Osteoblast (primary cell): ENCODE measurements around the gene ITPKC. TPM values are rescaled to one million over a fixed set of nuclear protein-coding genes. Genes with fewer than 3 reads are reported as not detected.

Source experiments
- DNase-seq: peaks from one replicate; pipeline ENCODE4 v3.0.0; 2011; ENCODE audit warnings: low spot score, mixed read lengths; ENCODE audit not compliant: insufficient read length; ENCODE audit errors: missing footprints
- H2AFZ ChIP-seq: 2 replicates; pipeline ENCODE4 v1.6.0; 2011; ENCODE audit warnings: mild to moderate bottlenecking, low read length
- H3K27ac ChIP-seq: 2 replicates; pipeline ENCODE4 v1.5.1; 2011; ENCODE audit warnings: mild to moderate bottlenecking, low read depth, low read length, moderate library complexity
- H3K27me3 ChIP-seq: 2 replicates; pipeline ENCODE4 v1.6.0; 2012; ENCODE audit warnings: mild to moderate bottlenecking, control low read depth, inconsistent platforms, low read length, moderate library complexity; ENCODE audit not compliant: insufficient read depth
- H3K36me3 ChIP-seq: 2 replicates; pipeline ENCODE4 v1.5.1; 2011; ENCODE audit warnings: mild to moderate bottlenecking, low read length, control low read depth, moderate library complexity; ENCODE audit not compliant: insufficient read depth
- H3K4me1 ChIP-seq: 2 replicates; pipeline ENCODE4 v1.5.1; 2011; ENCODE audit warnings: mild to moderate bottlenecking, low read length, control low read depth, moderate library complexity; ENCODE audit not compliant: insufficient read depth
- H3K4me2 ChIP-seq: 2 replicates; pipeline ENCODE4 v1.6.0; 2011; ENCODE audit warnings: mild to moderate bottlenecking, low read length; ENCODE audit not compliant: insufficient read depth
- H3K4me3 ChIP-seq: fragments of 200-600 bp; sonication (generic); 3 replicates; pipeline ENCODE4 v1.5.1; 2012; ENCODE audit warnings: mild to moderate bottlenecking, low read length, inconsistent platforms; ENCODE audit not compliant: insufficient read depth
- H3K79me2 ChIP-seq: 2 replicates; pipeline ENCODE4 v1.6.0; 2012; ENCODE audit warnings: mild to moderate bottlenecking, low read length, control low read depth, inconsistent platforms; ENCODE audit not compliant: insufficient read depth
- H3K9me3 ChIP-seq: 2 replicates; pipeline ENCODE4 v1.5.1; 2011; ENCODE audit warnings: low read depth, low read length, control low read depth
- H4K20me1 ChIP-seq: 2 replicates; pipeline ENCODE4 v1.6.0; 2012; ENCODE audit warnings: mild to moderate bottlenecking, low read length, control low read depth; ENCODE audit not compliant: insufficient read depth
- CTCF ChIP-seq: IDR thresholded peaks from 2 replicates; pipeline ENCODE4 v1.5.1; 2011; ENCODE audit warnings: mild to moderate bottlenecking, low read depth, low read length, moderate library complexity; ENCODE audit errors: extremely low read depth
- total RNA-seq: library from RNA; depleted of rRNA; stranded (reverse); fragments of >200 nt; gene quantifications from 2 replicates; pipeline ENCODE4 v1.2.3, GENCODE V29; 2012

The ITPKC gene
- total RNA-seq, 1 donor: 9.8 TPM

DNA sequence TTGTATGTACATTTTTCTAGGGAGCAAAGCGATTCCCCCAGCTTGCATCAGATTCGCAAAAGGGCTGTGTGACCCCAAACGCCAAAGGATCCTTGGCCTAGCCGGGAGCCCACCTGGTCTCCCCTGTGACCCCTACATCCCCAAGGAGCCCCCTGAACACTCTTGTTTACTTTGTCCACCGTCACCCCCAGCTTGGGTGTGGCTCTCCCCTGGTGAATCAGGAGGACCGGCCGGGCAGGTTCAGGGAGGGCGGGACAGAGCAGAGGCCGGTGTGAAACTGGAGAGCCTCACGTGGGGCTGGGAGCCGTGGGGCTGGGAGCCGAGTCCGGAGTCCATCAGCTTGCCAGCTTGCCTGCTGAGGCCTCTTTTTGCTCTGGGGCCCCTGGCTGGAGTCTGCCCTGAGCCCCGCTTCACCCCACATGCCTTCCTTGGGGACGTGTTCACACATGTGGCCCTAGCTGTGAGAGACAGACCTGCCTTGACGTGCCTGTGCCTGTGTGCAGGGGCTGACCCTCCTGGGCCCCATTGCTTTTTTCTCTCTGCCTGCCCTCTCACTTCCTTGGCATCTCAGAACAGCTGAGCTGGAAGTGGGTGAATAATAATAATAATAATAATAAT, 2.0 kb downstream of the ITPKC start:
- Histone ChIP-seq H3K36me3 (peaks cover 3% of the 10 kb centered on the region), H3K27me3 (no peaks in the 10 kb centered on the region), H4K20me1 (peaks cover 10% of the 10 kb centered on the region), H3K79me2 (peaks cover 71% of the 10 kb centered on the region), H3K4me3 (peak overlapping the region; percentile 86), H3K4me2 (peak overlapping the region; percentile 77), H3K9me3 (no peaks in the 10 kb centered on the region), H3K4me1 (peaks cover 53% of the 10 kb centered on the region), H3K27ac (peak overlapping the region; percentile 100), H2AFZ (peak overlapping the region; percentile 69)
- TF ChIP-seq CTCF: no peak
- peak; percentile 92 for DNase-seq

DNA sequence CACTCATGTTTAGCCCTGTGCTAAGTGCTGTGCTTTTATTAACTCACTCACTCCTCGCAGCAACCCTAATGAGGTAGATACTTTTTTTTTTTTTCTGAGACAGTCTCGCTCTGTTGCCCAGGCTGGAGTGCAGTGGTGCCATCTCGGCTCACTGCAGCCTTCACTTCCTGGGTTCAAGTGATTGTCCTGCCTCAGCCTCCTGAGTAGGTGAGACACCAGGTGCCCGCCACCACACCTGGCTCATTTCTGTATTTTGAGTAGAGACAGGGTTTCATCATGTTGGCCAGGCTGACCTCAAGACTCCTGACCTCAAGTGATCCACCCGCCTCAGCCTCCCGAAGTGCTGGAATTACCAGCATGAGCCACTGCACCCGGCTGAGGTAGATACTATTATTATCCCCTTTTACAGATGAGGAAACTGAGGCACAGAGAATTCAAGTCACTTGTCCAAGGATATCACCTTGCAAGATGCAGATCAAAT, 2.5 kb downstream of the ITPKC start:
- Histone ChIP-seq H3K9me3 (no peaks in the 10 kb centered on the region), H3K27ac (peak overlapping the region; percentile 100), H2AFZ (no peak overlapping the region), H3K4me1 (peaks cover 50% of the 10 kb centered on the region), H3K4me3 (peak overlapping the region; percentile 86), H3K79me2 (peaks cover 71% of the 10 kb centered on the region), H4K20me1 (peaks cover 15% of the 10 kb centered on the region), H3K27me3 (no peaks in the 10 kb centered on the region), H3K4me2 (peak overlapping the region; percentile 77), H3K36me3 (peaks cover 9% of the 10 kb centered on the region)
- DNase-seq: no peak
- no peak for TF ChIP-seq CTCF

DNA sequence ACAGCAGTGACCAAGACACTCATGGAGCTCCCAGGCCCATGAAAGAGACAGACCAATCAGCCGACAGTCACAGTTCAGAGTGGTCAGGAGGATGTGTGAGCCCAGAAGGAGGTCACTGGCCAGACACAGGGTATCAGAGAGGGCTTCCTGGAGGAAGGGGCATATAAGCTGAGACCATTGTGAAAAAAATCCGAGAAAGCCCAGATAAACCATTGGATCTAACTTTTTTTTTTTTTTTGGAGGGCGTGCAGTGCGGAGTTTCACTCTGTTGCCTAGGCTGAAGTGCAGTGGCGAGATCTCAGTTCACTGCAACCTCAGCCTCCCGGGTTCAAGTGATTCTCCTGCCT, 4.2 kb downstream of the ITPKC start:
- H3K27ac ChIP-seq: peak overlapping the region; percentile 56
- H3K27me3 ChIP-seq: no peaks in the 10 kb centered on the region
- TF ChIP-seq CTCF: no peak
- H3K9me3 ChIP-seq: no peaks in the 10 kb centered on the region
- no peak overlapping the region for H2AFZ ChIP-seq
- H3K4me1 ChIP-seq: peaks cover 39% of the 10 kb centered on the region
- peaks cover 19% of the 10 kb centered on the region for H3K36me3 ChIP-seq
- H4K20me1 ChIP-seq: peaks cover 15% of the 10 kb centered on the region
- peaks cover 80% of the 10 kb centered on the region for H3K79me2 ChIP-seq
- H3K4me3 ChIP-seq: no peak overlapping the region
- peak; percentile 63 for DNase-seq
- peak overlapping the region; percentile 77 for H3K4me2 ChIP-seq

GRCh38 chr19:40721936-40722661, 5.2 kb downstream of the ITPKC start:
- Histone ChIP-seq H3K4me1 (peaks cover 35% of the 10 kb centered on the region), H3K4me2 (peak overlapping the region; percentile 50), H3K27me3 (no peaks in the 10 kb centered on the region), H3K79me2 (peaks cover 83% of the 10 kb centered on the region), H4K20me1 (peaks cover 15% of the 10 kb centered on the region), H3K27ac (peak overlapping the region; percentile 33), H3K36me3 (peaks cover 27% of the 10 kb centered on the region), H3K4me3 (peak overlapping the region; percentile 16), H3K9me3 (no peaks in the 10 kb centered on the region), H2AFZ (no peak overlapping the region)
- peak; percentile 79 for DNase-seq
- no peak for TF ChIP-seq CTCF
